HG03565 (cell line): Measurements from ENCODE around the gene ANK2.

Experiments
- ATAC-seq: cut with Tn5 transposase; IDR thresholded peaks from one replicate; pipeline ENCODE4 v1.9.1; 2021; ENCODE audit warnings: mild to moderate bottlenecking, moderate library complexity; ENCODE audit not compliant: unreplicated experiment

ANK2 gene

GRCh38 chr4:113383111-113383785 is 333.8 kb downstream of the ANK2 start:
- no peak for ATAC-seq

DNA sequence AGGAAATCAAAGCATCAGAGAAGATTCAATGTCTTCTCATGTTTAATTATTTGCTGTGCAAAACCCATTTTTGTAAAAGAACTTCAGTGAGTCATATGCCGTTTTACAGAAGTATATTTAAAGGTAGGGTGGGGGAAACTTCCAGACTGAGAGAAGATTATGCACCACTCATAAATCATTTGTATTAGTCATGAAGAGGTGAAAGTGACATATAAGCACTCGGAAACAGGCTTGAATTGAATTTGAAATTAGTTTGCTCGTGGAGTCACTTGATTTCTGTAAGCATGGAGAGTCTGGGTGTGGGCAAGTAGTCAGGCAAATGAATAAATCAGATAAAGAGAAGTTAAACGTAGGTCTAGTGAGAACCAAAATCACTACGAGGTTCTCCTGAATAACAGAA is 335.1 kb downstream of the ANK2 start:
- ATAC-seq: no peak

DNA sequence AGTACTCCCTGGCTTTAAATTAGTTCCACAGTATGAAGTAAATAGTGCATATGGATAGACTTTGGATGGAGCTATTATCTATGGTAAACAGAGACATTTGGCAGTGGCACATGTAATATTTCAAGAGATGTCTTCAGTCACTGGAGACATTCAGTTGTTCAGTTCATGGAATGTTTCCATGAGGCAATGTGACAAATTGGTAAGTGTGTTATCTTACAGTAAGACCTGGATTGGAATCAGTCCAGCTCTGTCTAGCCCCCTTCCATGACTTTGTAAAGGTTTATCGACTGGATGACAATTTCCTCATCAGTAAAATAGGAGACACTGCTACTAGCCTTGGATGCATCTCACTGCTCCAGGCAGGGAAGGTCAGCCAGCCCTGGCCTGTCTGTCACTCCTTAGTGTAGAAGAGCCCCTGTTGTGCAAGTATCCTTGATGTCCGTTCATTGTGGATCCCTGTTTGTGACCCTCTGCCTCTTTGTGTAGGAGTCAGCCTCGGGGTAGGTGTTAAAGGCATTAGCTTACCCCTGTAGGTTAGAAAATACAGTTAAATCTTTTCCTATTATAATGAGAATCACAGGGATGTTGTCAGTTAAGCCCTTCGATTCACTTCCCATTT is 335.9 kb downstream of the ANK2 start:
- no peak for ATAC-seq

GRCh38 chr4:113389160-113389559 is 339.7 kb downstream of the ANK2 start:
- no peak for ATAC-seq

DNA sequence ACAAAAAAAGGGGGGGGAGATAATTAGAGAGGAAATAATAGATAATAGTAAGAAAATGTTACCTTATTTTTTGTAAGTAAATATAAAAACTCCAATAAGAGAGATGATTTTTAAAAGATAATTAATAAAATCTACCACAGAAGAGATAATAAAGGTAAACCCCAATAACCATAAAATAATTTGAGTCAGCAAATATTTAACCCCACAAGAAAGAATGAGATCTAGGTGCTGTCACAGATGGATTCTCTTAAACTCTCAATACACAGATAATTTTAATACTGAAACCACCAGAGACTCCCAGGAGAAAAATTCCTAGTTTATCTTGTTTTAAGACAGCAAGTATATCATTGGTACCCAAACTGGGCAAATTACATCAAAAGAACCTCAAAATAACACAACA is 341.4 kb downstream of the ANK2 start:
- no peak for ATAC-seq

GRCh38 chr4:113394108-113394729 is 344.8 kb downstream of the ANK2 start:
- peak; percentile 5 for ATAC-seq

GRCh38 chr4:113394730-113395530 is 345.5 kb downstream of the ANK2 start:
- ATAC-seq: peak; percentile 90

DNA sequence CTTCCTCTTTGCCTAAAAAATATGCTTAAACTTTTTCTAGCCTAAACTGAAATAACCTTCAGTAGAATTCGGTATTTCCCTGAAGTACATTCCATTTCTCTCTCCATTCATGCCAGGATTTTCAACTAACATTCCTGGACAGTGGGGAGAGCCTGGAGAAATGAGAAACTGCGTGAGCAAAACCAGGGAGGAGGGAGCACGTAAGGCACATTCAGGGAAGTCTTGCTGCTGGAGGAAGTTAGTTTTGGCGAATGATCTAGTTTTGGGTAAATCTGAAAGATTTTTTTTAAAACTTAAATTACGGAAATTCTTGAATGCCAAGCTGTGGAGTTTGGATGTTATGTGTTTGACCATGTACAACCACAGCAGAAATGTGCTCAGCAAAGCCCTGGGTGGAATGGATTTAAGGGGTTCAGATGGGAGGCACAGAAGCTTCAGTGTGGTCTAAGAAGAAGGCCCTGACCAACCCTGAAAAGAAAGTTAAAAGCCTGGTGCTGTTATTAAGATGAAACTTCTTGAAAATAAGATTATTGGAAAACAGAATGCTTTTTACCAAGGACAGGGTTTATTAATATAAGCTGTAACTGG is 347.8 kb downstream of the ANK2 start:
- ATAC-seq: no peak

- ATAC-seq: no peak
Measured at GRCh38 chr4:113398441-113399143, 349.1 kb downstream of the ANK2 start.

DNA sequence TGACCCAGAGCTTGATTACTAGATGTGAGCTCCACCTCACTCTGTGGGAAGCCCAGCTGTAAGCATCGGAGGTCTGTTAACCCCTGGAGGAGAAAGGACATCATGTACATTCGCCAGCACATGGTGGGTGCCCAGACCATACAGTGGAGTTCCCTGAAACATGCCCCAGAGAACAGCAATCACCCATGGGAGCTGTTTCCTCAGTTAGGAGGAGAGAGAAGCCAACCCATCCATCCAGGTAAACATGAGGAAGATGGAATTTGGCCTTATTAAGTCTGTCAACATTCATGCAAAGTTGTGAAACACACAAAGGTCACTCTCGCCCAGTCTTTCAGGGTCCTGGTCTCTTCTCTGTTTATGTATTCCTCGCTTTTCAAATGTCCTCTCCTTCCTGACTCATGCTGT is 354.7 kb downstream of the ANK2 start:
- ATAC-seq: no peak

DNA sequence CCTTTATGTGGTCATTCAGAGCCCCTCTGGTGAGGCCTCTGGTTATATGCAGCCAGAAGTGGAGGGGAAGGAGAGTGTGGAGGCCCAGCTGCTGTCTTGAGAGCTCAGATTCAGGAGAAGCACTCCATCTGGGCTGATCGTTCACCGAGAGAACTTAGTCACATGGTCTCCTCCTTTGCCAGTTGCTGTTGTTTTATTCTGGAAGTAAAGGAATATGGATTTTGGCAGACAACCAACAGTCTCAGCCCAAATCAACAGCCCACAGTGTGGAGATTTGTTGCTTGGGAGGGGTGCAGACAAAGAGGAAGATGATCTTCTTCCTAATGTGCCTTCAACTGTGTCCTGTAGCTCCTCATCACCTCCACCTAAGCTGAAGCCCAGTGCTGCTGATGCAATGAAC is 355.4 kb downstream of the ANK2 start:
- no peak for ATAC-seq

GRCh38 chr4:113405874-113406722 is 356.6 kb downstream of the ANK2 start:
- ATAC-seq: no peak

GRCh38 chr4:113406723-113407016 is 357.2 kb downstream of the ANK2 start:
- ATAC-seq: no peak

DNA sequence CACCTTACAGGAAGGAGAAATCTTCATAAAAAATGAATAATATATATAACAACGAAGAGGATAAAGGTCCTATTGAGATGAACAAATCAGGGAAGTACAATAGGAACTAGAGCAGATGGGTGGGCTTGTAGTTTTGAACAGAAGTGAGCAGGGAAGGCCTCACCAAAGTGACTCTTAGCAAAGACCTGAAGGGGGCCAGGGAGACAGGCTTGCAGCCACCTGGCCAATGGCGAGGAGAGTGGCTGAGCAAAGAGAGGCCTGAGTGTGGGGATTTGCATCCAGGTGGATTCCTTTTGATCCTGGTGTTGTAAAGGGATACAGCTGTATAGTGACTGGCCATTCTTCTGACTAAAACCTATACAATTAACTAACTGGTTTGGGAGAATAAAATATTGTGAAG is 358.0 kb downstream of the ANK2 start:
- no peak for ATAC-seq

DNA sequence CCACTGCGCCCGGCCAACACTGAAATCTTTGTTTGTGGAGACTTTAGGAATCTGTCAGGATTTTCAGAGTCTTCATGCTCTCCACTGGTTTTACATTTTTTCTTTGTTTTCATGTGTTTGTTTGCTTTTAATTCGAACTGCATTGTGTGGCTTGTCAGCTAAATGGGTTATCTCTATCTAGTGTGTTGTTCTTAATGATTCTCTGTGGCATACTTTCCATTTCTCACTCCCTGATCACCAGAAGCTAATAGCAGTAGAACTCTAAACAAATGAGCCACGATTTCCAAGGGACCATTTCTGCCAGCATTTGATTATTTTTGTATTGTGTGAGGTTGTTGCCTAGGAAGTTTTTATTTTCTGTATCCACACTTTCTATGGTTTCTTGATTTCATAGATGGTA is 359.7 kb downstream of the ANK2 start:
- ATAC-seq: no peak

DNA sequence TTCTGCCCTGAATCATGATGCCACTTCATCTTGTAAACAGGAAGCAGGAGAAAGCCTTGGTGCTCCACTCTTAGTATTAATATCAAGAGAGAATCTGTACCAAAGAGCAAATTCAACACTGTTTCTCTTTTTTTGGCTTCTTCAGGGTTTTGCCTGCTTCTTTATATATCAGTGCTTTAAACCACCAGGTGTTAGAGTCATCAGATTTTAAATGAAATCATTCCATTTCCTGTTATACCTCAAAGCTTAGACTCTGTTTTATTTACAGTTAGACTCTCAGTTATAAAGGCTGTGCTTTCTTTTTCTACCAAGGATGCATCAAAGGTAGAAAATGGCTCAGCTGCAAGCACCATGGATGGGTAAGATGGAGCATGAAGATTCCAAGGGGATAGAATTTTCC is 361.2 kb downstream of the ANK2 start:
- ATAC-seq: no peak

- ATAC-seq: no peak
Measured at GRCh38 chr4:113411496-113411938, 362.1 kb downstream of the ANK2 start.

DNA sequence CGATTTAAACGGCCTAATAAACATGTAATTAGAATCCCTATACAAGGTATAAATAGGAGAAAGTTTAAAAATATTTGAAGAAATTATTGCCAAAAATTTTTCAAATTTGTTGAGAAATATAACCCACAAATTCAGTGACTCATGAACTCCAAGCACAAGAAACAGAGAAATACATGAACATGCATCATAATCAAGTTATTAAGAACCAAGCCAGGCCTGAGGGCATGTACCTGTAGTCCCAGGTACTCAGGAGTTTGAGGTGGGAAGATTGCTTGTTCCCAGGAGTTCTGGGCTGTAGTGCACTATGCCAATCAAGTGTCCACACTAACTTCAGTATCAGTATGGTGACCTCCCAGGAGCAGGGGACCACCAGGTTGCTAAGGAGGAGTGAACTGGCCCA is 370.2 kb downstream of the ANK2 start:
- ATAC-seq: no peak

DNA sequence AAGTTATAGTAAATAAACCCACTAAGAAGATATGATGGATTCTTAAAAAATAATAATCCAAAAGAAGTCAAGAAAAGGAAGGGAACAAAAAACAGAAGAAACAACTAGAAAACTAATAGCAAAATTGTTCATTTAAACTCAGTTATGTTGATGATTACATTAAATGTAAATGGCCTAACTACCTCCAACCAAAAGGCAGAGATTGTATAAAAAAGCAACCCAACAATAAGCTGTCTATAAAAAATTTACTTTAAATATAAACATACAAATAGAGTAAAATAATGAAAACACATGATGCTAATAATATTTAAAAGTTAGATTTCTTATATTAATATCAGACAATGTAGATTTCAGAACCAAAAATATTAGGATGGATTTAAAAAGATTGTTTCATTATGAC is 371.5 kb downstream of the ANK2 start:
- no peak for ATAC-seq

DNA sequence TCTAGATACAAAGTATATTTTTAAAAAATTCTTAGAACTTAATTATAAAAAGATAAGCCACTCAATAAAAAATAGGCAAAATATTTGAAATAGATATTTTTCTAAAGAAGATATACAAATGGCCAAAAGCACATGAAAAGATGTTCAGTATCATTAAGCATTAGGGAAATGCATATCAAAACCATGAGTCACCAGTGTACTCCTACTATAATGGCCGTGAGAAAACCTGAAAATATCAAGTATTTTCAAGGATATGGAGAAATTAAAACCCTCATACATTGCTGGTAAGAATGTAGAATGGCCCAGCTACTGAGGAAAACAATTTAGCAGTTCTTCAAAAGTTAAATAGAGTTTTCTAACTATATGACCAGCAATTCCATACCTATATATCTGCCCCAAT is 374.2 kb downstream of the ANK2 start:
- ATAC-seq: no peak
